Glomerular endothelial cell (primary cell): Measurements from ENCODE around the gene TM2D3. TPM values are rescaled to one million over a fixed set of nuclear protein-coding genes. Genes with fewer than 3 reads are reported as not detected.

Experiments
- DNase-seq: peaks from one replicate; pipeline ENCODE4 v3.0.0-alpha.2; 2011; ENCODE audit warnings: low read depth, low spot score; ENCODE audit errors: extremely low read depth
- total RNA-seq: library from RNA; depleted of rRNA; stranded (reverse); fragments of >200 nt; gene quantifications from 2 replicates; pipeline ENCODE4 v1.2.3, GENCODE V29; 2015

Gene TM2D3
- total RNA-seq, 1 donor from 2014 or later, result 31.6 TPM

GRCh38 chr15:101625980-101626379, 26.2 kb downstream of the TM2D3 start:
- DNase-seq, result no peak

- no peak for DNase-seq
Observed at GRCh38 chr15:101625184-101625583, 27.0 kb downstream of the TM2D3 start.

GRCh38 chr15:101623367-101624304, 28.5 kb downstream of the TM2D3 start:
- no peak for DNase-seq

DNA sequence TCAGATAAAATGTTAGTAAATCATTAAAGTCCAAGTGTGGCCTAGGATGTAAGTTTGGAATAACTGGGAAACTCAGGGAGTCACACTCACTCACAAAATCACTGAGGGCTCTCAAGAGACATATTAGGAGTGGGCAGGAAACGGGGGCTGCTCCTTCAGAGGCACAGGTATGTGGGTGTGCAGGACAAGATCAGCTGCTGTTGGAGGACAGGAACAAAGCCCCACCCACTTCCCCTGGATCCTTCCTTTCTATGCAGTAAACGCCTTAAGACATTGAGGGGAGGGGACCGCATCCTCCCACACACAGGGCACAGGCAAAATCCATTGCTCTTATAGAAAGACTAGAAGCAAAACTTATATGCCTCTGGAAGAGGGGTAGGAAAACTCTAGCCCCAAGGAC, 30.2 kb downstream of the TM2D3 start:
- no peak for DNase-seq

DNA sequence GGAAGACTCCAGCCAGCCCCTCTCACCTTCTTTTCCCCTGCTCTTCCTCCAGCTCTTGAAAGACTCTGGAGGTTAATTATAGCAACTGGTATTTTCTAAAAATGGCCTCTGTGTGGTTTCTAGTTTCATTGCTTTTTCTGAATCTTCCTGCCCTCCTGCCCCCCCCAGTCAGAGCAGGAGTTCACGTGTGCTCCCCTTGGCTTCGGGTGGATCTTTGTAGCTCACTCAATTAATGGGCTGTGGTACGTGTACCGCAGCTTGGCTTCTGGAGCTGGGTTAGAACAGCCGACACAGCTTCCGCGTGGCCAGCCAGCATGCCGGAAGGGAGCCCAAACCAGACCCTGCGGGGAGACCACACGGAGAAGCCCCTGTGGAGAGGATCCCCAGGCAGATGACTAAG, 31.5 kb downstream of the TM2D3 start:
- DNase-seq, result no peak

GRCh38 chr15:101619615-101619865, 32.6 kb downstream of the TM2D3 start:
- no peak for DNase-seq

- DNase-seq, result no peak
Observed at GRCh38 chr15:101618851-101619614, 33.1 kb downstream of the TM2D3 start.

- no peak for DNase-seq
Observed at GRCh38 chr15:101618076-101618475, 34.1 kb downstream of the TM2D3 start.

GRCh38 chr15:101617390-101617965, 34.7 kb downstream of the TM2D3 start:
- no peak for DNase-seq

- DNase-seq, result no peak
Observed at GRCh38 chr15:101615986-101616848, 36.0 kb downstream of the TM2D3 start.

DNA sequence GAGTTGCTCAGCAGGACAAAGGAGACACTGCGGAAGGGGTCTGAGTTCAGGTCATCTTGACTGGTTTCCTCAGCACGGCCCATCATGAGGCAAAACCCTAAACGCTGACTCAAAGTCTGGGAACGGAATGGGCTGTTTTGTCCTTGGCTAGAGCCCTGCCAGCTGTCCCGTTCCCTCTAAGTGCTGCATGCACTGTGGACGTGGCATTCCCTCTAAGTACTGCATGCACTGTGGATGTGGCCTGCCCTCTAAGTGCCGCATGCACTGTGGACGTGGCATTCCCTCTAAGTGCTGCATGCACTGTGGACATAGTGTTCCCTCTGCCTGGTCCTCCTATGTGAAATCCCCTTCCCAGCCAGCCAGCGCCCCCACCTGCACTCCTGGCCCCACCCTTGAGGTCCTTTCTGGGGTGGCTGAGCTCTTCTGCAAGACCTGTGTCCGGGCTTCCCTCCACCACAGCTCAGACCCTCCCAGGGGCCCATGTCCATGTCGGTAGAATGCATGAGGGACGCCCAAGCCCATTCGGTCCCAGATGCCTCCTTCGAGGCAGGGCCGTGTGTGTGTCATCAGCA, 36.7 kb downstream of the TM2D3 start:
- DNase-seq, result no peak

- DNase-seq, result no peak
Observed at GRCh38 chr15:101614761-101615160, 37.4 kb downstream of the TM2D3 start.

- no peak for DNase-seq
Observed at GRCh38 chr15:101614001-101614585, 38.1 kb downstream of the TM2D3 start.

DNA sequence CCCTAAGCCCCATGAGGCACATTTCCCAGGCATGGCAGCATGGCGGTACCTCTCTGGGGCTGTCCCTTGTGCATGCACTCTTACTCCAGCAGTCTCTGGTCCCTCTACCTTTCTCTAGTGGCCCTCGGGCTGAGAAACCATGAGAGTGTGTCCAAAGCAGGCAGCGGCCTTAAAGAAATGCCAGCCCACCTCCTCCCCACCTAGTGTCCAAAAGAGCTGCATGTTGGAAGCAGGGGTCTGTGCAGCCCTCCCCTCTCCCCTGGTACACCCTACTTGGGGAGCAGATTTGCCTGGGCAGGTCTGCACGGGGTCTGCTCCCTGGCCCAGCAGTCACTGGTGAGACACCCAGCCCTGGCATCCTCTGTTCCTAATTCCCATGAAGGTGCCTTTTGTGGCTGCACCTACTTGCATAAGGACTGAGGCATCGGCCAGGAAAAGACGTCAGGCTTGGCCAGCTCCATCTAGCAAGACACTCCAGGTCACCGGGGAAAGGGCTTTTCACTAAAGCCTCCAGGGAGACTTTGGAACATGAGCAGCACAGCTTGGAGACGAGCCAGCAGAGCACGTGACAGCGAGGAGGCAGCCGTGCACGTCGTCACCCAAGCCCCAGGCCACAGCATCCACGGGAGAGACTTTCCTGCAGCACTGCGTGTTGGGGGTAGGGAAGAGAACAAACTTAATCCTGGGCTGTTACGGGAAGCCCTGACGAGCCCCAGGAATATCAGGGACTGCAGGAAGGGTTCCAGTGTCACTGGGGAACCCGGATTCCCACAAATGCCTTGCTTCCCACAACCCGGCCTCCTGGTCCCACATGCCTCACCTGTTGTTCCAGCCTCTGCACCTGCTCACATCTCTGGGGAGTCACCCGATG, 38.8 kb downstream of the TM2D3 start:
- DNase-seq, result no peak

GRCh38 chr15:101612676-101613075, 39.5 kb downstream of the TM2D3 start:
- DNase-seq, result no peak

GRCh38 chr15:101611580-101612299, 40.4 kb downstream of the TM2D3 start:
- no peak for DNase-seq

DNA sequence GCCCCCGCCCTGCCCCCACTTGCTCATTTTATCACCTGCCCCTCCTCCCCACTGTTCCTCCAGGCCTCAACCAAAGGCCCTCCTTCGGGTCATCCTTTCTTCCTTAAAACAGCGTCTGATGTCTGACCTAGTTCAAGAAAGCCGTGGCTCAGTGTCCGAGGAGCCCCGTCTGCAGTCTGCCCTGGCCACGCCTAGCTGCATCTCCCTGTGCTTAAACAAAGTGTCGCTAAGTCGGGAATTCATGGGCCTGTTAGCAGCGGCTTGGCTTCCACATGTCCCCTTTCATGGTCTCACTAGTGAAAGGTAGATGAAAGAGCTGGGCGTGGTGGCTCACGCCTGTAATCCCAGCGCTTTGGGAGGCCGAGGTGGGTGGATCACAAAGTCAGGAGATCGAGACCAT, 41.2 kb downstream of the TM2D3 start:
- DNase-seq, result no peak

GRCh38 chr15:101610611-101611000, 41.6 kb downstream of the TM2D3 start:
- DNase-seq, result no peak
